Liver (tissue), 9 donors: Measurements from ENCODE around the gene C16orf89. TPM values are rescaled to one million over a fixed set of nuclear protein-coding genes. Genes with fewer than 3 reads are reported as not detected.

Experiments used
- DNase-seq: peaks from one replicate; pipeline ENCODE4 v3.0.0-alpha.2; 2017; ENCODE audit warnings: low spot score
- H3K27ac ChIP-seq, 2 donors: one replicate each; pipeline ENCODE4 v1.7.0; 2013; ENCODE audit warnings: inconsistent platforms in 2 of 2, low read length in 2 of 2, control low read depth in 1 of 2, low read depth in 1 of 2, mild to moderate bottlenecking in 1 of 2
- H3K27me3 ChIP-seq, 4 donors: one replicate each; pipeline versions ENCODE4 v1.6.1 to v1.7.0; 2013; ENCODE audit warnings: low read length in 3 of 4, inconsistent platforms in 1 of 4, mild to moderate bottlenecking in 1 of 4, moderate library complexity in 1 of 4; ENCODE audit not compliant: control insufficient read depth in 4 of 4, insufficient read depth in 4 of 4
- H3K36me3 ChIP-seq, 4 donors: one replicate each; pipeline versions ENCODE4 v1.6.1 to v1.7.0; 2013; ENCODE audit warnings: low read length in 3 of 4, mild to moderate bottlenecking in 3 of 4, low read depth in 1 of 4, moderate library complexity in 1 of 4; ENCODE audit not compliant: control insufficient read depth in 4 of 4, insufficient read depth in 3 of 4
- H3K4me1 ChIP-seq, 4 donors: one replicate each; pipeline versions ENCODE4 v1.6.1 to v1.7.0; 2013; ENCODE audit warnings: low read length in 3 of 4, mild to moderate bottlenecking in 3 of 4, moderate library complexity in 1 of 4; ENCODE audit not compliant: control insufficient read depth in 4 of 4, insufficient read depth in 4 of 4
- H3K4me3 ChIP-seq, 3 donors: one replicate each; pipeline versions ENCODE4 v1.6.1 to v1.7.0; 2013; ENCODE audit warnings: low read length in 3 of 3, control low read depth in 1 of 3, low read depth in 1 of 3, mild to moderate bottlenecking in 1 of 3
- H3K9ac ChIP-seq, 2 donors: one replicate each; pipeline ENCODE4 v1.7.0; 2013; ENCODE audit warnings: low read length in 2 of 2, mild to moderate bottlenecking in 2 of 2, moderate library complexity in 2 of 2, control low read depth in 1 of 2, low read depth in 1 of 2
- H3K9me3 ChIP-seq, 4 donors: one replicate each; pipeline versions ENCODE4 v1.6.1 to v1.7.0; 2013; ENCODE audit warnings: low read length in 3 of 4; ENCODE audit not compliant: control insufficient read depth in 4 of 4
- EGR1 ChIP-seq, 2 donors: IDR thresholded peaks; 2 replicates each; pipeline ENCODE4 v1.6.1; 2016 to 2018; ENCODE audit warnings: antibody characterized with exemption in 2 of 2, low read depth in 2 of 2
- FOXA1 ChIP-seq: IDR thresholded peaks from 2 replicates; pipeline ENCODE4 v1.6.1; 2016; ENCODE audit warnings: antibody characterized with exemption
- FOXA2 ChIP-seq: IDR thresholded peaks from 2 replicates; pipeline ENCODE4 v1.6.1; 2016; ENCODE audit warnings: antibody characterized with exemption
- GABPA ChIP-seq, 2 donors: IDR thresholded peaks in 1 of 2; conservative IDR thresholded peaks in 1 of 2; 2 replicates each; pipeline ENCODE4 v1.6.1; 2016; ENCODE audit warnings: antibody characterized with exemption in 2 of 2, mild to moderate bottlenecking in 1 of 2, moderate library complexity in 1 of 2
- HNF4A ChIP-seq, 2 donors: conservative IDR thresholded peaks; 2 replicates each; pipeline ENCODE4 v1.6.1; 2016; ENCODE audit warnings: antibody characterized with exemption in 2 of 2, mild to moderate bottlenecking in 2 of 2
- HNF4G ChIP-seq: IDR thresholded peaks from 2 replicates; pipeline ENCODE4 v1.6.1; 2016; ENCODE audit warnings: antibody characterized with exemption
- JUND ChIP-seq, 2 donors: IDR thresholded peaks; 2 replicates each; pipeline ENCODE4 v1.6.1; 2016; ENCODE audit warnings: antibody characterized with exemption in 2 of 2
- NR2F2 ChIP-seq: IDR thresholded peaks from 2 replicates; pipeline ENCODE4 v1.6.1; 2016; ENCODE audit warnings: antibody characterized with exemption
- RAD21 ChIP-seq, 2 donors: IDR thresholded peaks; 2 replicates each; pipeline ENCODE4 v1.6.1; 2016; ENCODE audit warnings: antibody characterized with exemption in 2 of 2, mild to moderate bottlenecking in 2 of 2
- RXRA ChIP-seq, 2 donors: IDR thresholded peaks; 2 replicates each; pipeline ENCODE4 v1.6.1; 2017 to 2018; ENCODE audit warnings: antibody characterized with exemption in 2 of 2, mild to moderate bottlenecking in 1 of 2
- SP1 ChIP-seq: IDR thresholded peaks from 2 replicates; pipeline ENCODE4 v1.6.1; 2018; ENCODE audit warnings: antibody characterized with exemption, mild to moderate bottlenecking
- TAF1 ChIP-seq: conservative IDR thresholded peaks from 2 replicates; pipeline ENCODE4 v1.6.1; 2016; ENCODE audit warnings: antibody characterized with exemption, mild to moderate bottlenecking
- YY1 ChIP-seq: IDR thresholded peaks from 2 replicates; pipeline ENCODE4 v1.6.1; 2016; ENCODE audit warnings: antibody characterized with exemption, mild to moderate bottlenecking
- WGBS: extraction: QIAGEN DNeasy Blood & Tissue Kit; methylation state at CpG from one replicate; pipeline ENCODE4 v1.1.7; 2013; 5-methylcytosine and 5-hydroxymethylcytosine counted together
- polyA plus RNA-seq, 2 donors: library from polyadenylated mRNA; stranded (reverse) in 1 of 2; unstranded in 1 of 2; fragments of 200-250 nt in 1 of 2; fragments of >200 nt in 1 of 2; fragmentation: Nextera tagmentation in 1 of 2; extraction: Ambion mirVana in 1 of 2; gene quantifications; one replicate each; pipeline versions ENCODE4 v1.2.1 to v1.2.3, GENCODE V29; 2013 to 2015
- total RNA-seq, 2 donors: library from RNA; depleted of rRNA; stranded (reverse); fragments of >200 nt; gene quantifications; one replicate each; pipeline ENCODE4 v1.2.3, GENCODE V29; 2014
- TF ChIP-seq, protein P1 (sequence below): IDR thresholded peaks from 2 replicates; pipeline ENCODE4 v1.6.1; 2016; ENCODE audit warnings: antibody characterized with exemption
- TF ChIP-seq, protein P2 (sequence below): IDR thresholded peaks from 2 replicates; pipeline ENCODE4 v1.6.1; 2016; ENCODE audit warnings: antibody characterized with exemption
- TF ChIP-seq, protein P3 (sequence below): fragments of 150-350 bp; IDR thresholded peaks from 2 replicates; pipeline ENCODE4 v1.5.1; 2017; ENCODE audit warnings: improper control_type of control experiment, low read depth, low read length; ENCODE audit not compliant: missing input control
- TF ChIP-seq, protein P4 (sequence below): IDR thresholded peaks from 2 replicates; pipeline ENCODE4 v1.6.1; 2016; ENCODE audit warnings: antibody characterized with exemption, mild to moderate bottlenecking
- TF ChIP-seq, protein P5 (sequence below): IDR thresholded peaks from 2 replicates; pipeline ENCODE4 v1.6.1; 2016; ENCODE audit warnings: antibody characterized with exemption
- donor health status: healthy.
- donor health status: healthy.
- donor health status: healthy.
- donor health status: healthy.
- donor health status: healthy.

C16orf89 gene
- total and polyA plus RNA-seq, 4 donors = 0.25 to 0.61 TPM; not detected in 2

DNA sequence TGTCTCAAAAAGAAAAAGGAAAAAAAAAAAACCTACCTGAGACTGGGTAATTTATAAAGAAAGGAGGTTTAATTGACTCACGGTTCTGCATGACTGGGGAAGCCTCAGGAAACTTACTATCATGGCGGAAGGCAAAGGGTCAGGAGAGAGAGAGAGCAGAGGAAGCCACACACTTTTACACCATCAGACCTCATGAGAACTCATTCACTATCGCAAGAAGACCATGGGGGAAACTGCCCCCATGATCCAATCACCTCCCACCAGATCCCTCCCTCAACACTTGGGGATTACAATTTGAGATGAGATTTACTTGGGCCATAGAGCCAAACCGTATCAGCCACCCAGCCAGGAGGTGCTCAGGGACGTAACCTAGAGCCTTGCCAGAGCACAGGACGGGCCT, 52.9 kb downstream of the C16orf89 start:
- 78% methylated on average over 6 of the region's 6 CpGs for WGBS
- no peaks in the 10 kb centered on the region for H3K36me3 ChIP-seq
- H3K4me3 ChIP-seq = no peak overlapping the region
- H3K4me1 ChIP-seq = no peaks in the 10 kb centered on the region
- H3K27ac ChIP-seq = no peak overlapping the region
- no peak overlapping the region for H3K9ac ChIP-seq
- H3K9me3 ChIP-seq = no peaks in the 10 kb centered on the region
- DNase-seq = no peak
- no peaks in the 10 kb centered on the region for H3K27me3 ChIP-seq
- TF ChIP-seq EGR1 (IDR thresholded peaks at IDR 0.05; ENCODE audit: low read depth in 2 of 2) = no peak
- no peak for TF ChIP-seq FOXA1
- no peak for TF ChIP-seq RXRA (IDR thresholded peaks at IDR 0.05)
- TF ChIP-seq, protein P1, sequence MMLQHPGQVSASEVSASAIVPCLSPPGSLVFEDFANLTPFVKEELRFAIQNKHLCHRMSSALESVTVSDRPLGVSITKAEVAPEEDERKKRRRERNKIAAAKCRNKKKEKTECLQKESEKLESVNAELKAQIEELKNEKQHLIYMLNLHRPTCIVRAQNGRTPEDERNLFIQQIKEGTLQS = no peak
- TF ChIP-seq GABPA (IDR thresholded peaks at IDR 0.05 in 1 of 2, conservative IDR thresholded peaks at IDR 0.05 in 1 of 2) = no peak
- TF ChIP-seq, protein P2, sequence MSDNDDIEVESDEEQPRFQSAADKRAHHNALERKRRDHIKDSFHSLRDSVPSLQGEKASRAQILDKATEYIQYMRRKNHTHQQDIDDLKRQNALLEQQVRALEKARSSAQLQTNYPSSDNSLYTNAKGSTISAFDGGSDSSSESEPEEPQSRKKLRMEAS = no peak
- no peak for TF ChIP-seq NR2F2
- TF ChIP-seq RAD21 (IDR thresholded peaks at IDR 0.05) = no peak
- no peak for TF ChIP-seq TAF1
- TF ChIP-seq YY1 = no peak
- TF ChIP-seq HNF4A (conservative IDR thresholded peaks at IDR 0.05) = no peak
- TF ChIP-seq FOXA2 = no peak
- TF ChIP-seq, protein P3, sequence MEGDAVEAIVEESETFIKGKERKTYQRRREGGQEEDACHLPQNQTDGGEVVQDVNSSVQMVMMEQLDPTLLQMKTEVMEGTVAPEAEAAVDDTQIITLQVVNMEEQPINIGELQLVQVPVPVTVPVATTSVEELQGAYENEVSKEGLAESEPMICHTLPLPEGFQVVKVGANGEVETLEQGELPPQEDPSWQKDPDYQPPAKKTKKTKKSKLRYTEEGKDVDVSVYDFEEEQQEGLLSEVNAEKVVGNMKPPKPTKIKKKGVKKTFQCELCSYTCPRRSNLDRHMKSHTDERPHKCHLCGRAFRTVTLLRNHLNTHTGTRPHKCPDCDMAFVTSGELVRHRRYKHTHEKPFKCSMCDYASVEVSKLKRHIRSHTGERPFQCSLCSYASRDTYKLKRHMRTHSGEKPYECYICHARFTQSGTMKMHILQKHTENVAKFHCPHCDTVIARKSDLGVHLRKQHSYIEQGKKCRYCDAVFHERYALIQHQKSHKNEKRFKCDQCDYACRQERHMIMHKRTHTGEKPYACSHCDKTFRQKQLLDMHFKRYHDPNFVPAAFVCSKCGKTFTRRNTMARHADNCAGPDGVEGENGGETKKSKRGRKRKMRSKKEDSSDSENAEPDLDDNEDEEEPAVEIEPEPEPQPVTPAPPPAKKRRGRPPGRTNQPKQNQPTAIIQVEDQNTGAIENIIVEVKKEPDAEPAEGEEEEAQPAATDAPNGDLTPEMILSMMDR = no peak
- TF ChIP-seq, protein P4, sequence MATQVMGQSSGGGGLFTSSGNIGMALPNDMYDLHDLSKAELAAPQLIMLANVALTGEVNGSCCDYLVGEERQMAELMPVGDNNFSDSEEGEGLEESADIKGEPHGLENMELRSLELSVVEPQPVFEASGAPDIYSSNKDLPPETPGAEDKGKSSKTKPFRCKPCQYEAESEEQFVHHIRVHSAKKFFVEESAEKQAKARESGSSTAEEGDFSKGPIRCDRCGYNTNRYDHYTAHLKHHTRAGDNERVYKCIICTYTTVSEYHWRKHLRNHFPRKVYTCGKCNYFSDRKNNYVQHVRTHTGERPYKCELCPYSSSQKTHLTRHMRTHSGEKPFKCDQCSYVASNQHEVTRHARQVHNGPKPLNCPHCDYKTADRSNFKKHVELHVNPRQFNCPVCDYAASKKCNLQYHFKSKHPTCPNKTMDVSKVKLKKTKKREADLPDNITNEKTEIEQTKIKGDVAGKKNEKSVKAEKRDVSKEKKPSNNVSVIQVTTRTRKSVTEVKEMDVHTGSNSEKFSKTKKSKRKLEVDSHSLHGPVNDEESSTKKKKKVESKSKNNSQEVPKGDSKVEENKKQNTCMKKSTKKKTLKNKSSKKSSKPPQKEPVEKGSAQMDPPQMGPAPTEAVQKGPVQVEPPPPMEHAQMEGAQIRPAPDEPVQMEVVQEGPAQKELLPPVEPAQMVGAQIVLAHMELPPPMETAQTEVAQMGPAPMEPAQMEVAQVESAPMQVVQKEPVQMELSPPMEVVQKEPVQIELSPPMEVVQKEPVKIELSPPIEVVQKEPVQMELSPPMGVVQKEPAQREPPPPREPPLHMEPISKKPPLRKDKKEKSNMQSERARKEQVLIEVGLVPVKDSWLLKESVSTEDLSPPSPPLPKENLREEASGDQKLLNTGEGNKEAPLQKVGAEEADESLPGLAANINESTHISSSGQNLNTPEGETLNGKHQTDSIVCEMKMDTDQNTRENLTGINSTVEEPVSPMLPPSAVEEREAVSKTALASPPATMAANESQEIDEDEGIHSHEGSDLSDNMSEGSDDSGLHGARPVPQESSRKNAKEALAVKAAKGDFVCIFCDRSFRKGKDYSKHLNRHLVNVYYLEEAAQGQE = no peak
- TF ChIP-seq, protein P5, sequence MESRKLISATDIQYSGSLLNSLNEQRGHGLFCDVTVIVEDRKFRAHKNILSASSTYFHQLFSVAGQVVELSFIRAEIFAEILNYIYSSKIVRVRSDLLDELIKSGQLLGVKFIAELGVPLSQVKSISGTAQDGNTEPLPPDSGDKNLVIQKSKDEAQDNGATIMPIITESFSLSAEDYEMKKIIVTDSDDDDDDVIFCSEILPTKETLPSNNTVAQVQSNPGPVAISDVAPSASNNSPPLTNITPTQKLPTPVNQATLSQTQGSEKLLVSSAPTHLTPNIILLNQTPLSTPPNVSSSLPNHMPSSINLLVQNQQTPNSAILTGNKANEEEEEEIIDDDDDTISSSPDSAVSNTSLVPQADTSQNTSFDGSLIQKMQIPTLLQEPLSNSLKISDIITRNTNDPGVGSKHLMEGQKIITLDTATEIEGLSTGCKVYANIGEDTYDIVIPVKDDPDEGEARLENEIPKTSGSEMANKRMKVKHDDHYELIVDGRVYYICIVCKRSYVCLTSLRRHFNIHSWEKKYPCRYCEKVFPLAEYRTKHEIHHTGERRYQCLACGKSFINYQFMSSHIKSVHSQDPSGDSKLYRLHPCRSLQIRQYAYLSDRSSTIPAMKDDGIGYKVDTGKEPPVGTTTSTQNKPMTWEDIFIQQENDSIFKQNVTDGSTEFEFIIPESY = no peak
- TF ChIP-seq SP1 = no peak
- TF ChIP-seq HNF4G = no peak
- no peak for TF ChIP-seq JUND (IDR thresholded peaks at IDR 0.05)
